Urinary bladder (tissue), 4 donors: Measurements from ENCODE around the gene MFAP5. TPM values are rescaled to one million over a fixed set of nuclear protein-coding genes. Genes with fewer than 3 reads are reported as not detected.
"Not testable (repeated sequence)": the region's sequence is repeated elsewhere in the genome, so short reads cannot be mapped to it uniquely, and the experiment has no call there.

Experiments
- DNase-seq: peaks from one replicate; pipeline ENCODE4 v3.0.0-alpha.2; 2015; ENCODE audit errors: extremely low spot score
- H3K27ac ChIP-seq: one replicate; pipeline ENCODE4 v1.5.1; 2013; ENCODE audit warnings: low read depth, mild to moderate bottlenecking, moderate library complexity
- H3K36me3 ChIP-seq: one replicate; pipeline ENCODE4 v1.6.1; 2013; ENCODE audit warnings: mild to moderate bottlenecking, moderate library complexity; ENCODE audit not compliant: insufficient read depth
- H3K4me1 ChIP-seq: one replicate; pipeline ENCODE4 v1.6.1; 2013; ENCODE audit warnings: mild to moderate bottlenecking, moderate library complexity; ENCODE audit not compliant: insufficient read depth
- H3K4me3 ChIP-seq: one replicate; pipeline ENCODE4 v1.5.1; 2013; ENCODE audit warnings: low read depth, low read length
- WGBS: extraction: QIAGEN DNeasy Blood & Tissue Kit; methylation state at CpG from one replicate; pipeline ENCODE4 v1.1.7; 2013; 5-methylcytosine and 5-hydroxymethylcytosine counted together
- polyA plus RNA-seq: library from polyadenylated mRNA; stranded (reverse); fragments of 200-250 nt; gene quantifications from one replicate; pipeline ENCODE4 v1.2.3, GENCODE V29; 2013
- total RNA-seq: library from RNA; depleted of rRNA; stranded (reverse); fragments of >200 nt; gene quantifications from one replicate; pipeline ENCODE4 v1.2.3, GENCODE V29; 2014
- donor health status: healthy with polysubstance abuse.
- donor health status: healthy.

Gene MFAP5
- total and polyA plus RNA-seq, 2 donors: 110 to 244 TPM

DNA sequence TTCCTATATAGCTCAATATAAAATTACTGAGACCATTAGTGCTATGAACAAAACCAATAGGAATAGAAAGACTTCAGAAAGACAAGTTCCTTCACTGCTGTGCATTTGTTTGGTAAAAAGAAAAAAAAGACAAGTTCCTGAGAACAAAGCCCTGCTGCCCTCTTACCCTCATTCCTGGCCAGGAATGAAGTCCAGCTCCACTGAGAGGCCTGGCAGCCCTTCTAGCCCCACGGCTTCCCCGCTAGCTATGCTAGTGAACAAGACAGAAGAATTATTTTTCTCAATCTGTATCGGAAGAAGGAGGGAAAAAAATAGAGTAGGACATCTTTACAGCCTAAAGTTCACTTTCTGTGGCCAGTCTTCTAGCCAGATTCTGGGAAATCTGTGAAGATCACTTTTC, 1.6 kb downstream of the MFAP5 start:
- Histone ChIP-seq H3K36me3 (no peaks in the 10 kb centered on the region), H3K4me1 (no peaks in the 10 kb centered on the region), H3K27ac (no peak overlapping the region), H3K4me3 (no peak overlapping the region)
- no peak for DNase-seq
- WGBS: 65% methylated on average over 3 of the region's 3 CpGs

- Histone ChIP-seq H3K4me3 (no peak overlapping the region), H3K36me3 (no peaks in the 10 kb centered on the region), H3K4me1 (no peaks in the 10 kb centered on the region), H3K27ac (no peak overlapping the region)
- DNase-seq: no peak
- WGBS: 40% methylated on average over 1 of the region's 1 CpG
These were observed 4.3 kb downstream of the MFAP5 start for GRCh38 chr12:8658346-8658745.

GRCh38 chr12:8655421-8655820, 7.2 kb downstream of the MFAP5 start:
- H3K4me1 ChIP-seq: no peaks in the 10 kb centered on the region
- no peak overlapping the region for H3K27ac ChIP-seq
- no peak for DNase-seq
- whole genome bisulfite sequencing: 77% methylated on average over 6 of the region's 6 CpGs
- no peak overlapping the region for H3K4me3 ChIP-seq
- H3K36me3 ChIP-seq: no peaks in the 10 kb centered on the region

- Histone ChIP-seq H3K4me3 (no peak overlapping the region), H3K4me1 (no peaks in the 10 kb centered on the region), H3K36me3 (no peaks in the 10 kb centered on the region), H3K27ac (no peak overlapping the region)
- 87% methylated on average over 8 of the region's 8 CpGs for WGBS
- no peak for DNase-seq
These were observed 13.9 kb downstream of the MFAP5 start for GRCh38 chr12:8648576-8649205.

GRCh38 chr12:8647968-8648367, 14.7 kb downstream of the MFAP5 start:
- 79% methylated on average over 5 of the region's 5 CpGs for WGBS

GRCh38 chr12:8644345-8645248, 18.0 kb downstream of the MFAP5 start:
- DNase-seq: no peak
- no peaks in the 10 kb centered on the region for H3K4me1 ChIP-seq
- no peak overlapping the region for H3K27ac ChIP-seq
- H3K36me3 ChIP-seq: peaks cover 1% of the 10 kb centered on the region
- WGBS: 41% methylated on average over 5 of the region's 5 CpGs
- H3K4me3 ChIP-seq: no peak overlapping the region

More at GRCh38 chr12:8647968-8648367, 14.7 kb downstream of the MFAP5 start:
- no peaks in the 10 kb centered on the region for H3K4me1 ChIP-seq
- H3K36me3 ChIP-seq: no peaks in the 10 kb centered on the region
- H3K4me3 ChIP-seq: no peak overlapping the region
- H3K27ac ChIP-seq: no peak overlapping the region
- no peak for DNase-seq

GRCh38 chr12:8642775-8643174, 19.9 kb downstream of the MFAP5 start:
- no peak overlapping the region for H3K27ac ChIP-seq
- WGBS: 93% methylated on average over 1 of the region's 1 CpG
- H3K36me3 ChIP-seq: peaks cover 1% of the 10 kb centered on the region
- DNase-seq: no peak
- H3K4me3 ChIP-seq: no peak overlapping the region
- no peaks in the 10 kb centered on the region for H3K4me1 ChIP-seq

GRCh38 chr12:8639936-8640335, 22.7 kb downstream of the MFAP5 start:
- H3K27ac ChIP-seq: no peak overlapping the region
- no peak for DNase-seq
- no peak overlapping the region for H3K4me3 ChIP-seq
- H3K4me1 ChIP-seq: no peaks in the 10 kb centered on the region
- 82% methylated on average over 2 of the region's 2 CpGs for WGBS
- H3K36me3 ChIP-seq: peaks cover 1% of the 10 kb centered on the region

- 72% methylated on average over 4 of the region's 4 CpGs for WGBS
- Histone ChIP-seq H3K4me1 (no peaks in the 10 kb centered on the region), H3K27ac (no peak overlapping the region), H3K36me3 (peaks cover 1% of the 10 kb centered on the region), H3K4me3 (no peak overlapping the region)
- DNase-seq: no peak
These were observed 23.7 kb downstream of the MFAP5 start for GRCh38 chr12:8638951-8639350.

DNA sequence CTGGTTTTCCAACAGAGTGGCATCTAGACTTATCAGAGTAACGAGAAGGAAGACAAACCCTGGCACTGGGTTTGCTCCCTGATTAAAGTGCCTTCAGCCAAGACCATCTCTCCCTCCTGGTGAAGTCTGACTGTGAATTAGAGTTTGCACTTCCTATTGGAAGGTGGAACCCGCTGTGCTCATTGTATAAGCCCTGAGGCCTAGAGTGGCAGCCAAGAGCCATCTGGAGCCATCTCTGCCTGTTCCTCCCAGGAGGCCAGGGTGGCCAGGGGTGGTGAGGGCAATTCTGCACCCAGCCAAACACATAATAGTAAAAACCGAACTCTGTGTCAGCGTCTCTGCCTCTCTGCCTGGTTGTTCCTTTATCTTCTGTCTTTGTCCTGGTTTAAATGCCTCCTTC, 25.0 kb downstream of the MFAP5 start:
- 84% methylated on average over 4 of the region's 4 CpGs for WGBS

DNA sequence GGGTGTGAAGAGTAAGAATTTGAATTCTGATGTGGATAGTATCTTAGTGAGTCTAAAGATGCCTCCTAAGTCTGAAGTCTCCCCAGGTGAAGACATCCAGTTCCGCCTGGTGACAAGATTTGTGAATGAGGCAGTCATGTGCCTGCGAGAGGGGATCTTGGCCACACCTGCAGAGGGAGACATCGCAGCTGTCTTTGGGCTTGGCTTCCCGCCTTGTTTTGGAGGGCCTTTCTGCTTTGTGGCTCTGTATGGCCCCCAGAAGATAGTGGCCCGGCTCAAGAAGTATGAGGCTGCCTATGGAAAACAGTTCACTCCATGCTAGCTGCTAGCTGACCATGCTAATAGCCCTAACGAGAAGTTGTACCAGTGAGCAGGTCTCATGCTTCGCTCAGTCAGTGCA, 25.4 kb downstream of the MFAP5 start:
- Histone ChIP-seq H3K4me3 (no peak overlapping the region), H3K27ac (no peak overlapping the region), H3K36me3 (peaks cover 1% of the 10 kb centered on the region), H3K4me1 (no peaks in the 10 kb centered on the region)
- DNase-seq: no peak
- 96% methylated on average over 7 of the region's 7 CpGs for WGBS

More for the DNA sequence above, 25.0 kb downstream of the MFAP5 start:
- no peak overlapping the region for H3K27ac ChIP-seq
- no peak for DNase-seq
- peaks cover 1% of the 10 kb centered on the region for H3K36me3 ChIP-seq
- H3K4me1 ChIP-seq: no peaks in the 10 kb centered on the region
- no peak overlapping the region for H3K4me3 ChIP-seq

DNA sequence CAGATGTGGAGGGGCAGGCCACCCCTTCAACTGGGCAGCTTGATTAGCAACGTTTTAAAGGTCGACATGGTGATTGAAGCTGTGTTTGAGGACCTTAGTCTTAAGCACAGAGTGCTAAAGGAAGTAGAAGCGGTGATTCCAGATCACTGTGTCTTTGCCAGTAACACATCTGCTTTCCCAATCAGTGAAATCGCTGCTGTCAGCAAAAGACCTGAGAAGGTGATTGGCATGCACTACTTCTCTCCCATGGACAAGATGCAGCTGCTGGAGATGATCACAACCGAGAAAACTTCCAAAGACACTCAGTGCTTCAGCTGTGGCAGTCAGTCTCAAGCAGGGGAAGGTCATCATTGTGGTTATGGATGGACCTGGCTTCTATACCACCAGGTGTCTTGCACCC, 26.0 kb downstream of the MFAP5 start:
- H3K27ac ChIP-seq: no peak overlapping the region
- H3K36me3 ChIP-seq: peaks cover 1% of the 10 kb centered on the region
- no peak overlapping the region for H3K4me3 ChIP-seq
- no peak for DNase-seq
- 62% methylated on average over 5 of the region's 5 CpGs for WGBS
- H3K4me1 ChIP-seq: no peaks in the 10 kb centered on the region

DNA sequence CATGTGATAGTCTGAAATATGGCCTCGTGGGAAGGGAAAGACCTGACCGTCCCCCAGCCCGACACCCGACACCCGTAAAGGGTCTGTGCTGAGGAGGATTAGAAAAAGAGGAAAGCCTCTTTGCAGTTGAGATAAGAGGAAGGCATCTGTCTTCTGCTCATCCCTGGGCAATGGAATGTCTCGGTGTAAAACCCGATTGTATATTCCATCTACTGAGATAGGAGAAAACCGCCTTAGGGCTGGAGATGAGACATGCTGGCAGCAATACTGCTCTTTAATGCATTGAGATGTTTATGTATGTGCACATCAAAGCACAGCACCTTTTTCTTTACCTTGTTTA, 26.6 kb downstream of the MFAP5 start:
- WGBS: 22% methylated on average over 8 of the region's 8 CpGs
- H3K4me1 ChIP-seq, H3K27ac ChIP-seq: not testable (repeated sequence)

DNA sequence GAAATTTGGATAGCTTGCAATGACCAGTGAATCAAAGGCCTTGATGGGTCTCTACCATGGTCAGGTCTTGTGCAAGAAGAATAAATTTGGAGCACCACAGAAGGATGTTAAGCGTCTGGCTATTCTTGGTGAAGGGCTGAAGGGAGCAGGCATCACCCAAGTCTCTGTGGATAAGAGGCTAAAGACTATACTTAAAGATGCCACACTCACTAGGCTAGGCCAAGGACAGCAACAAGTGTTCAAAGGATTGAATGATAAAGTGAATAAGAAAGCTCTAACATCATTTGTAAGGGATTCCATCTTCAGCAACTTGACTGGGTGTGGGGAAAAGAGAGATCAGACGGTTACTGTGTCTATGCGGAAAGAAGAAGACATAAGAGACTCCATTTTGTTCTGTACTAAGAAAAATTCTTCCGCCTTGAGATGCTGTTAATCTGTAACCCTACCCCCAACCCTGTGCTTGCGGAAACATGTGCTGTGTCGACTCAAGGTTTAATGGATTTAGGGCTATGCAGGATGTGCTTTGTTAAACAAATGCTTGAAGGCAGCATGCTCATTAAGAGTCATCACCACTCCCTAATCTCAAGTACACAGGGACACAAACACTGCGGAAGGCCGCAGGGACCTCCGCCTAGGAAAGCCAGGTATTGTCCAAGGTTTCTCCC, 27.2 kb downstream of the MFAP5 start:
- not testable (repeated sequence) for H3K27ac ChIP-seq, DNase-seq, H3K4me3 ChIP-seq, H3K4me1 ChIP-seq, H3K36me3 ChIP-seq
- WGBS: 55% methylated on average over 9 of the region's 9 CpGs

More for the DNA sequence above, 26.6 kb downstream of the MFAP5 start:
- not testable (repeated sequence) for H3K36me3 ChIP-seq, H3K4me3 ChIP-seq, DNase-seq
